ENCODE measurements around the gene FAHD1. TPM values are rescaled to one million over a fixed set of nuclear protein-coding genes. Genes with fewer than 3 reads are reported as not detected.

Gene FAHD1
- 56.5 and 106 TPM in 2 replicates for total RNA-seq

GRCh38 chr16:1826691-1827573, at the start of gene FAHD1, which contains the start of gene HAGH:
TSS of gene FAHD1 (plus strand) at chr16:1827206. CDS start at chr16:1827239, 33 bp downstream.
TSS of gene HAGH (minus strand) at chr16:1826825. CDS start at chr16:1826787, 38 bp downstream.

DNA sequence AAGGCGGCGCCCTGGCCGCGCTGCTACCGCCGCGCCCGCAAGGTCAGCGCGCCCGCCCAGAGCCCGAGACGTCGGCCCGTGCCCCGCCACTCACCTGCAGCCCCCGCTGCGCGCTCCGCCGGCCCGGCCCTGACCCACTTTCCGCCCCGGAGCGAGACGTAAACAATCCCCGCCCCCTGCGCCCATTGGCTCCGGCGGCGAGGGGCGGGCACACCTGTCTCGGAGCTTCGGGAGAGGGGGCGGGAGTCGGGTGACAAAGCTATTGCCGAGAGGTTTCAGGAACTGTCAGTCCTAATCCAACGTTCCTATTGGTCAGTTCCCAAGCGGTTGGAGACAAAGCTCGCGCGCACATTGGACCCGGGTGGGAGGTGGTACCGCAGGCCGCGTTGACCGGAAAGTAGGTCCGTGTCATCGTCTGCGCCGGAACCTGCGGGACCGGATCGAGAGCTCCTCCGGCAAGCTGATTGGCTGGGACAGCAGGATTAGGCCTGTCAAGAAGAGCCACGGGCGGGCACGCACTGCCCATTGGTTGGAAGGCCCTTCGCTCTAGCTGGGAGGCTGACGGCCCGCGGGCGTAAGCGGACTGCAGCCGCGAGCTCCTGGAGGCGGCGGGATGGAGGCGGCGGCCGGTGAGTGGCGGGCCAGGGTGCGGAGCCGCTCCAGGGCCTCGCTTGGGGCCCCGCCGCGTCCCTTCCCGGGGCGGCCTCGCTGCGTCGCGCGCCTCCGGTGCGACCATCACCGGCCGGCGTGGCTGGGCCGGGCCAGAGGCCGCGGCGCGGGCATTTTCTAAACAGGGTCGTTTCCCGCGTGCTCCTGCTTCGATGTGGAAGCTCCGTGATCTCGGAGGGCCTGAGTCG, 44.4 kb upstream of the FAHD1 start, which contains the start of the genes NUBP2 and SPSB3:
Gene NUBP2, plus strand, starts transcription at position 553 of the 857 bp plus-strand sequence. Its CDS starts 61 bp downstream, at position 614.
Gene SPSB3, minus strand, starts transcription at position 164 of the 857 bp plus-strand sequence. CDS start 1,088 bp downstream, outside the sequence.

GRCh38 chr16:1793578-1794220, 33.3 kb upstream of the FAHD1 start, which contains the start of gene IGFALS:
TSS of gene IGFALS (minus strand) at chr16:1793705. CDS start at chr16:1793652, 53 bp downstream.

GRCh38 chr16:1871974-1872635, 45.1 kb downstream of the FAHD1 start, which contains the start of gene MEIOB:
TSS of gene MEIOB (minus strand) at chr16:1872164. CDS start at chr16:1868175, 3,989 bp downstream.

Other genes with a start within 250 kb of the FAHD1 start
- gene IFT140, start 215.1 kb upstream of the FAHD1 start, total RNA-seq = 13.9 and 17.8 TPM in 2 replicates
- gene CRAMP1, start 214.8 kb upstream of the FAHD1 start, total RNA-seq = 4.0 and 6.5 TPM in 2 replicates
- 75.2 and 122 TPM in 2 replicates for gene JPT2, start 148.9 kb upstream of the FAHD1 start, total RNA-seq
- gene MAPK8IP3, start 121.0 kb upstream of the FAHD1 start, total RNA-seq = 20.0 and 22.2 TPM in 2 replicates
- 114 and 146 TPM in 2 replicates for gene NME3, start 55.7 kb upstream of the FAHD1 start, total RNA-seq
- gene EME2, start 54.4 kb upstream of the FAHD1 start, total RNA-seq = 2.8 and 17.8 TPM in 2 replicates
- 91.8 and 93.1 TPM in 2 replicates for gene MRPS34, start 54.1 kb upstream of the FAHD1 start, total RNA-seq
- gene SPSB3, start 44.6 kb upstream of the FAHD1 start, total RNA-seq = 54.2 and 59.3 TPM in 2 replicates
- gene NUBP2, start 44.2 kb upstream of the FAHD1 start, total RNA-seq = 82.7 and 111 TPM in 2 replicates
- under 0.01 TPM in 1 of 2 replicates, not detected in the other for gene IGFALS, start 33.5 kb upstream of the FAHD1 start, total RNA-seq
- 68.2 and 75.2 TPM in 2 replicates for gene HAGH, start 381 bp upstream of the FAHD1 start, total RNA-seq
- 0.24 TPM in 1 of 2 replicates, not detected in the other for gene MEIOB, start 45.0 kb downstream of the FAHD1 start, total RNA-seq
- 0.24 TPM in 1 of 2 replicates, not detected in the other for gene HS3ST6, start 91.2 kb downstream of the FAHD1 start, total RNA-seq
- 0.85 and 1.9 TPM in 2 replicates for gene MSRB1, start 116.0 kb downstream of the FAHD1 start, total RNA-seq
- 0.24 TPM in 1 of 2 replicates, not detected in the other for gene RPL3L, start 127.5 kb downstream of the FAHD1 start, total RNA-seq
- gene NDUFB10, start 132.3 kb downstream of the FAHD1 start, total RNA-seq = 114 and 124 TPM in 2 replicates
- 2,434 and 3,731 TPM in 2 replicates for gene RPS2, start 137.6 kb downstream of the FAHD1 start, total RNA-seq
- 0.85 TPM in 1 of 2 replicates, not detected in the other for gene RNF151, start 139.7 kb downstream of the FAHD1 start, total RNA-seq
- 65.9 and 82.9 TPM in 2 replicates for gene TBL3, start 144.8 kb downstream of the FAHD1 start, total RNA-seq
- 1.2 and 2.6 TPM in 2 replicates for gene NOXO1, start 154.3 kb downstream of the FAHD1 start, total RNA-seq
- gene GFER, start 157.0 kb downstream of the FAHD1 start, total RNA-seq = 8.9 and 24.9 TPM in 2 replicates
- 4.7 and 4.8 TPM in 2 replicates for gene SYNGR3, start 162.8 kb downstream of the FAHD1 start, total RNA-seq
- 28.0 and 31.8 TPM in 2 replicates for gene ZNF598, start 182.6 kb downstream of the FAHD1 start, total RNA-seq
- under 0.01 and 1.4 TPM in 2 replicates for gene NPW, start 192.6 kb downstream of the FAHD1 start, total RNA-seq
- 12.8 and 17.1 TPM in 2 replicates for gene NHERF2, start 199.7 kb downstream of the FAHD1 start, total RNA-seq
- 32.8 and 45.6 TPM in 2 replicates for gene NTHL1, start 220.6 kb downstream of the FAHD1 start, total RNA-seq
- gene TSC2, start 220.8 kb downstream of the FAHD1 start, total RNA-seq = 30.6 and 31.3 TPM in 2 replicates

Measured in tracheal epithelial cell (primary cell).